Ascending aorta (tissue), 2 donors: ENCODE data around the gene NPAS1. TPM values are rescaled to one million over a fixed set of nuclear protein-coding genes. Genes with fewer than 3 reads are reported as not detected.

Source experiments
- DNase-seq, 2 donors: peaks; one replicate each; pipeline ENCODE4 v3.0.0-alpha.2; 2019; ENCODE audit warnings: low spot score in 2 of 2
- H3K27ac ChIP-seq, 2 donors: fragments of 200-600 bp; sonication (generic); one replicate each; pipeline ENCODE4 v1.5.1; 2016 to 2017; ENCODE audit warnings: mild to moderate bottlenecking in 1 of 2
- H3K27me3 ChIP-seq: fragments of 200-600 bp; sonication (generic); one replicate; pipeline ENCODE4 v1.5.1; 2017
- H3K36me3 ChIP-seq, 2 donors: fragments of 200-600 bp; sonication (generic); one replicate each; pipeline ENCODE4 v1.5.1; 2016
- H3K4me1 ChIP-seq, 2 donors: fragments of 200-600 bp; sonication (generic); one replicate each; pipeline ENCODE4 v1.5.1; 2016 to 2017; ENCODE audit warnings: mild to moderate bottlenecking in 1 of 2
- H3K4me3 ChIP-seq, 2 donors: fragments of 200-600 bp; sonication (generic); one replicate each; pipeline ENCODE4 v1.5.1; 2016 to 2017; ENCODE audit warnings: mild to moderate bottlenecking in 1 of 2
- H3K9me3 ChIP-seq, 2 donors: fragments of 200-600 bp; sonication (generic); one replicate each; pipeline ENCODE4 v1.5.1; 2016
- intact Hi-C: fragments of 100-400 bp; cut with DNase I; formaldehyde crosslinking; loops from one replicate; pipeline ENCODE4 v1.15.1; 2023
- total RNA-seq: library from RNA; depleted of rRNA; stranded (reverse); fragments of >200 nt; gene quantifications from one replicate; pipeline ENCODE4 v1.1.0, GENCODE V29; 2016
- TF ChIP-seq, protein P1 (sequence below), 3 experiments: fragments of 200-600 bp in 2 of 3; fragments of 450-650 bp in 1 of 3; sonication (generic) in 2 of 3; IDR thresholded peaks; one replicate each; pipeline ENCODE4 v1.5.1; 2016 to 2019; ENCODE audit warnings: antibody characterized with exemption in 3 of 3, mild to moderate bottlenecking in 1 of 3, moderate library complexity in 1 of 3

NPAS1 gene
- total RNA-seq, 1 donor from 2014 or later, result not detected

DNA sequence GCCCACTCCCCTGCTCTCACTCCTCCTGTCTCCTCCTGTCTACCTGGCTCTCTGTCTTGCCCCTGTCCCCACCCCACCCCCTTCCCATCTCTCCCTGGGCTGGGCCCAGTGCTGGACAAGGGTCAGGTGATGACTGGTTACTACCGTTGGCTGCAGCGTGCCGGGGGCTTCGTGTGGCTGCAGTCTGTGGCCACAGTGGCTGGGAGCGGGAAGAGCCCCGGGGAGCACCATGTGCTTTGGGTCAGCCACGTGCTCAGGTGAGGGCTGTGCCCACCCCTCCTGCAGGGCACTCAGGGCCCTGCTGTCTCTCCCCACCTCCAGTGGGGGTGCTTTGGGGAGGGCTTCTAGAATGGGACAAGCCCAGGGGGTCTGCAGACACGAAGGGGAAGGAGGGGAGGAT is 21.2 kb downstream of the NPAS1 start:
- no peak for DNase-seq
- Histone ChIP-seq H3K4me3 (no peak overlapping the region), H3K27me3 (no peaks in the 10 kb centered on the region), H3K36me3 (no peaks in the 10 kb centered on the region), H3K27ac (no peak overlapping the region), H3K9me3 (no peaks in the 10 kb centered on the region), H3K4me1 (peaks cover 0 to 6% of the 10 kb centered on the region in 2 donors)
- TF ChIP-seq, protein P1, sequence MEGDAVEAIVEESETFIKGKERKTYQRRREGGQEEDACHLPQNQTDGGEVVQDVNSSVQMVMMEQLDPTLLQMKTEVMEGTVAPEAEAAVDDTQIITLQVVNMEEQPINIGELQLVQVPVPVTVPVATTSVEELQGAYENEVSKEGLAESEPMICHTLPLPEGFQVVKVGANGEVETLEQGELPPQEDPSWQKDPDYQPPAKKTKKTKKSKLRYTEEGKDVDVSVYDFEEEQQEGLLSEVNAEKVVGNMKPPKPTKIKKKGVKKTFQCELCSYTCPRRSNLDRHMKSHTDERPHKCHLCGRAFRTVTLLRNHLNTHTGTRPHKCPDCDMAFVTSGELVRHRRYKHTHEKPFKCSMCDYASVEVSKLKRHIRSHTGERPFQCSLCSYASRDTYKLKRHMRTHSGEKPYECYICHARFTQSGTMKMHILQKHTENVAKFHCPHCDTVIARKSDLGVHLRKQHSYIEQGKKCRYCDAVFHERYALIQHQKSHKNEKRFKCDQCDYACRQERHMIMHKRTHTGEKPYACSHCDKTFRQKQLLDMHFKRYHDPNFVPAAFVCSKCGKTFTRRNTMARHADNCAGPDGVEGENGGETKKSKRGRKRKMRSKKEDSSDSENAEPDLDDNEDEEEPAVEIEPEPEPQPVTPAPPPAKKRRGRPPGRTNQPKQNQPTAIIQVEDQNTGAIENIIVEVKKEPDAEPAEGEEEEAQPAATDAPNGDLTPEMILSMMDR (IDR thresholded peaks at IDR 0.05), result no peak
- intact Hi-C loops, result no loop called here

DNA sequence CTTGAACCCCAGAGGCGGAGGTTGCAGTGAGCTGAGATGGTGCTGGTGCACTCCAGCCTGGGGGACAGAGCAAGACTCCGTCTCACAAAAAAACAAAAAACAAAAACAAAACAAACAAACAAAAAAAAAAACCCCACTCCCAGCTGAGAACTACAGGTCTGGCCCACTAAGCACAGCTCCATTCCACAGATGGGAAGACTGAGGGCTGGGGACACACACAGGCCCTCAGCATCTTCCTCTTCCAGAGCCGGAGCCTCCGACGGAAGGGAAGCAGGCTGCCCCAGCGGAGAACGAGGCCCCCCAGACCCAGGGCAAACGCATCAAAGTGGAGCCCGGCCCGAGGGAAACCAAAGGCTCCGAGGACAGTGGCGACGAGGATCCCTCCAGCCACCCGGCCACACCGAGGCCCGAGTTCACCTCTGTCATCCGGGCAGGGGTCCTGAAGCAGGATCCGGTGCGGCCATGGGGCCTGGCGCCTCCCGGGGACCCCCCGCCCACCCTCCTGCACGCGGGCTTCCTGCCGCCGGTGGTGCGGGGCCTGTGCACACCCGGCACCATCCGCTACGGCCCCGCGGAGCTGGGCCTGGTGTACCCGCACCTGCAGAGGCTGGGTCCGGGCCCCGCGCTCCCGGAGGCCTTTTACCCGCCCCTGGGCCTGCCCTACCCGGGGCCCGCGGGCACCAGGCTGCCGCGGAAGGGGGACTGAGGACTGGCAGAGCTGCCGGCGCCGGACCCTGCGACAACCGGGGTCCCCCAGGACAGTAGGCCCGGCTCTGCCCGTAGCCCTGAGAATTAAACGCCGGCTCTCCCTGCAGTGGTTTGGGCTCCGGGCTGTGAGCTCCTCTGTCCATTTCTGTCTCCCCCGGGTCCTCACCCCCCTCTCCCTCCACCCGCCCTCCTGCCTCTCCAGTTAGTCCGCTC is 25.6 kb downstream of the NPAS1 start:
- Histone ChIP-seq H3K36me3 (no peaks in the 10 kb centered on the region), H3K4me3 (no peak overlapping the region), H3K27ac (no peak overlapping the region), H3K9me3 (no peaks in the 10 kb centered on the region), H3K27me3 (no peaks in the 10 kb centered on the region), H3K4me1 (peaks cover 0 to 4% of the 10 kb centered on the region in 2 donors)
- intact Hi-C loops, result no loop called here
- TF ChIP-seq, protein P1 (IDR thresholded peaks at IDR 0.05), result no peak
- no peak for DNase-seq

DNA sequence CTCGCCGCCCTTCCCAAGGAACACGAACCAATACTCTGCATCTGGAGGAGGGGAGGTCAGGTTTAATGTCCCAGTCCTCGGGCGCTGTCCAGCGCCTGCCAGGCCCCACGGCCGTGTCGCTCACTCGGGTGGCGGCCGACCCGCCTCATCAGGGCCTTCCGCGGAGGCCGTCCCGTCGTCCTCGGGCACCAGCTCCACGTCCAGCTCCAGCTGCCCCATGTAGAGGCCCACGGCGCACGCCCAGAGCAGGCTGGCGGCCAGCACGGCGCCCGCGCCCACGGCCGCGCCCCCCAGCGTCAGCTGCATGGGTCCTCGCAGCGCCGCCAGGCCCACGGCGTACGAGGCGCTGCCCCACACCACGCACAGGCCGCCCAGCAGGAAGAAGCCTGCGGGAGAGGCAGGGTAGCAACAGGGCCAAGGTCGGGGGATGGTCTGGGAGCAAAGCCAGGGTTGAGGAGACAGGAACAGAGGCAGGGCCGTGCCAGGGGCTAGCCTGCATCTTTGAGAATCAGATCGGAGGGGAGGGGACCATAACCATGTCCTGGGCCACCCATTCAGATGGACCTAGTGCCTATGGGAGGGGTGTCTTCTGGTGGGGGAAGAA is 26.3 kb downstream of the NPAS1 start:
- DNase-seq, result no peak
- intact Hi-C loops, result no loop called here

DNA sequence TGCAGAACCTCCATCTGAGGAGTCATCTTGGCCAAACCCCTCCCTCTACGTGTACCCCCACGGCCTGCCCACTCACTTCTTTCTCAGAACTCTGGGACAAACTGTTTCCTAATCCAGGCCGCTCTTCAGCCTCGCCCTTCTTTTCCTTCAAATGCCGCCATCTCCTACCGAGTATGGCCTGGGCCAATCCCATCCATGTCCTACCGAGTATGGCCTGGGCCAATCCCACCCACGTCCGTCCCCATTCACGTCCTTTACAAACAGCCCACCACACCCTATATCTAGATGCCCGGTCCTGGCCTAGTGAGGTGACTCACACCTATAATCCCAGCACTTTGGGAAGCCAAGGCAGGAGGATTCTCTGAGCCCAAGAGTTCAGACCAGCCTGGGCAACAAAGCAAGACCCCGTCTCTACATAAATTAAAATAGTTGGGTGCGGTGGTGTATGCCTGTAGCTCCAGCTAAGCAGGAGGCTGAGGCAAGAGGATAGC is 27.7 kb downstream of the NPAS1 start:
- Histone ChIP-seq H3K4me3 (peak overlapping the region; percentile 77 to 83), H3K9me3 (no peaks in the 10 kb centered on the region), H3K36me3 (no peaks in the 10 kb centered on the region), H3K4me1 (peaks cover 0 to 4% of the 10 kb centered on the region in 2 donors), H3K27ac (peak overlapping the region; percentile 0 to 13), H3K27me3 (no peaks in the 10 kb centered on the region)
- DNase-seq, result no peak
- intact Hi-C loops, result no loop called here
- TF ChIP-seq, protein P1 (IDR thresholded peaks at IDR 0.05), result no peak

More for the DNA sequence above, 26.3 kb downstream of the NPAS1 start:
- no peak overlapping the region for H3K27ac ChIP-seq
- no peaks in the 10 kb centered on the region for H3K27me3 ChIP-seq
- no peak overlapping the region for H3K4me3 ChIP-seq
- peaks cover 0 to 4% of the 10 kb centered on the region in 2 donors for H3K4me1 ChIP-seq
- TF ChIP-seq, protein P1 (IDR thresholded peaks at IDR 0.05), result no peak
- H3K36me3 ChIP-seq, result no peaks in the 10 kb centered on the region
- no peaks in the 10 kb centered on the region for H3K9me3 ChIP-seq

DNA sequence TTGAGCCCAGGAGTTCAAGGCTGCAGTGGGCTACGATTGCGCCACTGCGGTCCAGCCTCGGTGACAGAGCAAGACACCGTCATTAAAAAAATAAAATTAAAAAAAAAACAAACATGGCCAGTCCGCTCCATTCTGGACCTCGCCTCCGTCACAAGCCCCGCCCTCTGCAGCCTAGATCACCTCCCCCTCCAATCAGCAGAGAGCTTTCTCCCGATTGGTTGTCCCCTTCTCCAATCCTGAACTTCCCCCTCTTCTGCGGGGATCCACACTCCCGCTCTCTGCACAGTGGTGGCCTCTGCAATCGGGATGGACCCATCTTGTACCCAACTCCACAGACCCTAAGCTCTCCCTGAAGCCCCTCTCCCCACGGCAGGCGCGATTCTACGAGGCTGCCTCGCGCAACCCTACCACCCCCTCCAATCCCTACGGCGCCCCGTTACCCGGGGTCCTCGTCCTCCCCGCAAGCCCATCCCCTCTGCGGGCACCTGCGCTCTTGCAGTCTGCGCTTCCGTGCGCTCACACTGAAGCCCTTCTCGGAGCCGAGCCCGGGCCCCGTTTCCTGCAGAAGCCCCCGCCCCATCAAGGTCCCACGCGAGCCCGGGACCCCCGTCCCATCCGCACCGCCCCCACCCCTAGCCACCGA is 28.2 kb downstream of the NPAS1 start:
- intact Hi-C loops, result loop anchor here (1.0 to 2.0 kb wide), 3 partner anchors 65 to 208 kb away; partner anchors contain the start of genes AP2S1, CCDC9 and ZC3H4

More for the DNA sequence above, 28.2 kb downstream of the NPAS1 start:
- peak; percentile 58 to 89 for DNase-seq
- H3K36me3 ChIP-seq, result no peaks in the 10 kb centered on the region
- peak overlapping the region; percentile 80 for H3K27ac ChIP-seq
- no peaks in the 10 kb centered on the region for H3K27me3 ChIP-seq
- no peaks in the 10 kb centered on the region for H3K9me3 ChIP-seq
- TF ChIP-seq, protein P1 (IDR thresholded peaks at IDR 0.05), result no peak
- peaks cover 0 to 4% of the 10 kb centered on the region in 2 donors for H3K4me1 ChIP-seq
- peak overlapping the region; percentile 77 to 83 for H3K4me3 ChIP-seq
